Activated CD8-positive, alpha-beta memory T cell treated with anti-CD3 and anti-CD28 coated beads for 1 hour (primary cell): ENCODE measurements around the gene AKAP6.

Source experiments
- DNase-seq, 2 donors: peaks; one replicate each; pipeline ENCODE4 v3.0.0-alpha.2; 2020; ENCODE audit warnings: low read depth in 1 of 2; ENCODE audit errors: extremely low read depth in 1 of 2

AKAP6 gene

DNA sequence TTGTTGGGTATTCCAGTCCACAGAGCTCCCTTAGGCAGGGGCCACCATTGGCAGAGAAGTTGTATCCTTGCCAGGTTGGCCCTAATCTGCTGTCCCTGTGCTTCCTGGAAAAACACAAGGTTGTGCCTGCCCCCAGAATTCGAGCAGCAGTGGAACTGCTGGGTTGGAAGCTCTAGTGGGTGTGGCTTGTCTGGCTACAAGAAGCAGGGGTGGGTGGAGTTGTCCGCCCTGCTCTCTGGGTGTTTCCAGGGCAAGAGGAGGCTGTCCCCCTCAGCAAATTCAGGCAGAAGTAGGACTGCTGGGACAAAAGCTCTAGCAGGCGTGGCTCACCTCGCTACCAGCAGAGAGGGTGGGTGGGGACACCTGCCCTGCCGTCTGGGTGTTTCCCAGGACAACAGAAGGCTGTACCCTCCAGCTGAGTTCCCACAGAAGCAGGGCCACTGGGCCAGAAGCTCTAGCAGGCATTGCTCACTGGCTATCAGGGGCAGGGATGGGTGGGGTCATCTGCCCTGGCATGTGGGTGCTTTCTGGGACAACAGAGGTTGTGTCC is 536.8 kb downstream of the AKAP6 start:
- DNase-seq, result no peak

DNA sequence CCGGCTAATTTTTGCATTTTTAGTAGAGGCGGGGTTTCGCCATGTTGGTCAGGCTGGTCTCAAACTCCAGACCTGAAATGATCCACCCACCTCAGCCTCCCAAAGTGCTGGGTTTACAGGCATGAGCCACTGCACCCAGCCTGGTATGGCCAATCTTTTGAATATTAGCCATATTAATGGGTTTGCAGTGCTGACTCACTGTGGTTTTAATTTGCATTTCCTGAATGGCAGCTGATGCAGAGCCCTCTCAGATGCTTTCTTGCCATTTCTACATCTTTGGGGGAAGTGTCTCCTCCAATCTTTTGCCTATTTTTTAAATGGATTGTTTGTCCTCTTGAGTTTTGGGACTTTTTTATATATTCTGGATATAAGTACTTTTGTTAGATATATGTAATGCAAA is 554.1 kb downstream of the AKAP6 start:
- no peak for DNase-seq
